ENCODE measurements around the gene TSPAN3. TPM values are rescaled to one million over a fixed set of nuclear protein-coding genes. Genes with fewer than 3 reads are reported as not detected.

TSPAN3 gene
- total and polyA plus RNA-seq, 10 of the 15 experiments (the other 5 are each of a cell fraction or from before 2014, with no cell fraction given): 18.9 to 114 (median 57.2) TPM

- no peak overlapping the region for H3K9ac ChIP-seq (ENCODE audit: control insufficient read depth, insufficient read depth, low read length)
- H3K4me3 ChIP-seq: no peak overlapping the region
- FAIRE-seq (no peak), DNase-seq (ENCODE audit: low read depth, low spot score) (no peak), ATAC-seq (no peak)
- H3K4me1 ChIP-seq (ENCODE audit: control insufficient read depth, insufficient read depth, low read length): peaks cover 25% of the 10 kb centered on the region
- H3K36me3 ChIP-seq (ENCODE audit: control insufficient read depth in 2 of 2, insufficient read depth in 2 of 2, low read length in 1 of 2): no peaks in the 10 kb centered on the region
- no peaks in the 10 kb centered on the region for H3K79me2 ChIP-seq (ENCODE audit: control insufficient read depth, insufficient read depth, low read length)
- ChIA-PET POLR2A (no interaction called here), RAD21 (ENCODE audit: unreplicated experiment) (interaction anchor here (1.0 to 15.5 kb wide), 2 partner anchors 47 to 154 kb away, joined by 3 to 259 read pairs; no protein-coding TSS in a partner anchor), CTCF (interaction anchor here (0.6 to 17.4 kb wide), 18 partner anchors 9 to 518 kb away, joined by 3 to 483 read pairs (median 6); partner anchors contain the start of gene PSTPIP1), SMC1A (ENCODE audit: uncharacterized antibody, unreplicated experiment) (interaction anchor here (1.0 to 22.2 kb wide), 6 partner anchors 9 to 162 kb away, joined by 3 to 375 read pairs (median 4); no protein-coding TSS in a partner anchor)
- H2AFZ ChIP-seq (ENCODE audit: control insufficient read depth, low read depth, low read length): no peak overlapping the region
- H3K27me3 ChIP-seq (replicated peaks in 1 of 2; ENCODE audit: control insufficient read depth in 2 of 2, insufficient read depth in 2 of 2, low read length in 1 of 2): no peaks in the 10 kb centered on the region
- in situ Hi-C loops (cut with MboI) (no loop called here), intact Hi-C loops (cut with micrococcal nuclease; ENCODE audit: unreplicated experiment) (loop anchor here (2.0 kb wide), 1 partner anchor 52 kb away; no protein-coding TSS in a partner anchor)
- H3K27ac ChIP-seq (ENCODE audit: control insufficient read depth, insufficient read depth): no peak overlapping the region
- TF ChIP-seq NFXL1 (IDR thresholded peaks at IDR 0.05; ENCODE audit: borderline replicate concordance): no peak
- TF ChIP-seq CREM (IDR thresholded peaks at IDR 0.05; ENCODE audit: low read depth): no peak
- TF ChIP-seq RAD21 (IDR thresholded peaks at IDR 0.05; ENCODE audit: insufficient read depth, low read depth, low read length): no peak
- no peak for TF ChIP-seq BRCA1 (IDR thresholded peaks at IDR 0.05; ENCODE audit: low read depth, low read length)
- no peak for TF ChIP-seq BACH1 (IDR thresholded peaks at IDR 0.05; ENCODE audit: borderline replicate concordance)
- no peak for TF ChIP-seq RCOR1 (conservative IDR thresholded peaks at IDR 0.05; ENCODE audit: low read depth, low read length)
- no peak for TF ChIP-seq RELB (IDR thresholded peaks at IDR 0.05; ENCODE audit: low read depth)
- no TSS peak for BruUV-seq (replicated peaks)
- no peaks in the 10 kb centered on the region for H4K20me1 ChIP-seq (ENCODE audit: control insufficient read depth, insufficient read depth)
- no peaks in the 10 kb centered on the region for H3K9me3 ChIP-seq (replicated peaks; ENCODE audit: control insufficient read depth, insufficient read depth, low read length)
- 85% methylated on average over 15 of the region's 15 CpGs for WGBS (ENCODE audit: insufficient coverage, insufficient replicate concordance, low lambda C conversion rate, missing lambda C conversion rate)
- H3K4me2 ChIP-seq (ENCODE audit: control insufficient read depth, insufficient read depth): no peak overlapping the region
Observed at GRCh38 chr15:77025083-77025901, 45.6 kb downstream of the TSPAN3 start.
